Measurements from ENCODE around the gene BDKRB2.

- TF ChIP-seq CTCF (IDR thresholded peaks at IDR 0.05), result no peak
- TF ChIP-seq ZFX (IDR thresholded peaks at IDR 0.05; ENCODE audit: borderline replicate concordance), result no peak
These were observed 37.5 kb downstream of the BDKRB2 start for GRCh38 chr14:96242126-96242525.
